DOHH2 (cell line): ENCODE measurements around the gene PGP.
A peak's percentile ranks its signal among the peaks of the same experiment; 100 is the strongest.

Source experiments
- H3F3A ChIP-seq: fragments of 200-600 bp; sonication (generic), shearing (Covaris generic); 2 replicates; pipeline ENCODE4 v1.6.0; 2016; ENCODE audit warnings: antibody characterized with exemption, mild to moderate bottlenecking; ENCODE audit not compliant: control insufficient read depth, insufficient read depth
- H3K27ac ChIP-seq: fragments of 200-600 bp; sonication (generic); 2 replicates; pipeline ENCODE4 v1.5.1; 2014; ENCODE audit warnings: low read depth, mild to moderate bottlenecking, low read length, moderate library complexity
- H3K27me3 ChIP-seq: fragments of 200-600 bp; sonication (generic); 2 replicates; pipeline ENCODE4 v1.6.1; 2014; ENCODE audit warnings: mild to moderate bottlenecking, low read length, mixed read lengths; ENCODE audit not compliant: control insufficient read depth
- H3K36me3 ChIP-seq: fragments of 200-600 bp; sonication (generic); 2 replicates; pipeline ENCODE4 v1.6.1; 2014; ENCODE audit warnings: mild to moderate bottlenecking, low read length, moderate library complexity, mixed read lengths; ENCODE audit not compliant: control insufficient read depth
- H3K4me1 ChIP-seq: fragments of 200-600 bp; sonication (generic); 2 replicates; pipeline ENCODE4 v1.6.1; 2014; ENCODE audit warnings: mild to moderate bottlenecking, low read length, mixed read lengths; ENCODE audit not compliant: control insufficient read depth
- H3K4me2 ChIP-seq: fragments of 200-600 bp; sonication (generic); 2 replicates; pipeline ENCODE4 v1.6.0; 2014; ENCODE audit warnings: mild to moderate bottlenecking, low read length, moderate library complexity
- H3K4me3 ChIP-seq: fragments of 200-600 bp; sonication (generic); 2 replicates; pipeline ENCODE4 v1.5.1; 2014; ENCODE audit warnings: mild to moderate bottlenecking, low read length, mixed read lengths
- H3K79me2 ChIP-seq: fragments of 200-600 bp; sonication (generic); 2 replicates; pipeline ENCODE4 v1.6.1; 2014; ENCODE audit warnings: mild to moderate bottlenecking, low read length, mixed read lengths; ENCODE audit not compliant: control insufficient read depth
- H3K9me2 ChIP-seq: fragments of 200-600 bp; sonication (generic); replicated peaks from 2 replicates; pipeline ENCODE4 v1.6.1; 2014; ENCODE audit warnings: mild to moderate bottlenecking, low read length, mixed read lengths; ENCODE audit not compliant: control insufficient read depth
- H3K9me3 ChIP-seq: fragments of 200-600 bp; sonication (generic); 2 replicates; pipeline ENCODE4 v1.6.1; 2014; ENCODE audit warnings: antibody characterized with exemption, low read length, mixed read lengths; ENCODE audit not compliant: control insufficient read depth, insufficient read depth
- H4K20me1 ChIP-seq: fragments of 200-600 bp; sonication (generic); 2 replicates; pipeline ENCODE4 v1.6.0; 2014; ENCODE audit warnings: low read depth, mild to moderate bottlenecking, antibody characterized with exemption, low read length, moderate library complexity; ENCODE audit not compliant: control insufficient read depth, insufficient read depth
- CTCF ChIP-seq: fragments of 200-600 bp; sonication (generic); IDR thresholded peaks from one replicate; pipeline ENCODE4 v1.5.1; 2014; ENCODE audit warnings: antibody characterized with exemption, mild to moderate bottlenecking, low read depth, low read length; ENCODE audit not compliant: poor library complexity, severe bottlenecking
- EZH2phosphoT487 ChIP-seq: fragments of 200-600 bp; sonication (generic); IDR thresholded peaks from 2 replicates; pipeline ENCODE4 v1.6.1; 2017; ENCODE audit warnings: borderline replicate concordance, mild to moderate bottlenecking, antibody characterized with exemption, low read length, moderate library complexity, mixed read lengths

PGP gene

GRCh38 chr16:2213817-2214718, 572 bp downstream of the PGP start:
- Histone ChIP-seq H3K79me2 (peaks cover 47% of the 10 kb centered on the region), H3K27ac (peak overlapping the region; percentile 18; the same call in 1 of the 2 replicates), H3F3A (peaks cover 7% of the 10 kb centered on the region; the same call in 1 of the 2 replicates), H3K9me3 (no peaks in the 10 kb centered on the region), H3K27me3 (no peaks in the 10 kb centered on the region), H3K4me2 (peak overlapping the region; percentile 90), H3K9me2 (no peaks in the 10 kb centered on the region), H3K4me3 (peak overlapping the region; percentile 78), H3K4me1 (peaks cover 26% of the 10 kb centered on the region), H4K20me1 (peaks cover 9% of the 10 kb centered on the region), H3K36me3 (peaks cover 42% of the 10 kb centered on the region)
- TF ChIP-seq EZH2phosphoT487, result no peak
- no peak for TF ChIP-seq CTCF

DNA sequence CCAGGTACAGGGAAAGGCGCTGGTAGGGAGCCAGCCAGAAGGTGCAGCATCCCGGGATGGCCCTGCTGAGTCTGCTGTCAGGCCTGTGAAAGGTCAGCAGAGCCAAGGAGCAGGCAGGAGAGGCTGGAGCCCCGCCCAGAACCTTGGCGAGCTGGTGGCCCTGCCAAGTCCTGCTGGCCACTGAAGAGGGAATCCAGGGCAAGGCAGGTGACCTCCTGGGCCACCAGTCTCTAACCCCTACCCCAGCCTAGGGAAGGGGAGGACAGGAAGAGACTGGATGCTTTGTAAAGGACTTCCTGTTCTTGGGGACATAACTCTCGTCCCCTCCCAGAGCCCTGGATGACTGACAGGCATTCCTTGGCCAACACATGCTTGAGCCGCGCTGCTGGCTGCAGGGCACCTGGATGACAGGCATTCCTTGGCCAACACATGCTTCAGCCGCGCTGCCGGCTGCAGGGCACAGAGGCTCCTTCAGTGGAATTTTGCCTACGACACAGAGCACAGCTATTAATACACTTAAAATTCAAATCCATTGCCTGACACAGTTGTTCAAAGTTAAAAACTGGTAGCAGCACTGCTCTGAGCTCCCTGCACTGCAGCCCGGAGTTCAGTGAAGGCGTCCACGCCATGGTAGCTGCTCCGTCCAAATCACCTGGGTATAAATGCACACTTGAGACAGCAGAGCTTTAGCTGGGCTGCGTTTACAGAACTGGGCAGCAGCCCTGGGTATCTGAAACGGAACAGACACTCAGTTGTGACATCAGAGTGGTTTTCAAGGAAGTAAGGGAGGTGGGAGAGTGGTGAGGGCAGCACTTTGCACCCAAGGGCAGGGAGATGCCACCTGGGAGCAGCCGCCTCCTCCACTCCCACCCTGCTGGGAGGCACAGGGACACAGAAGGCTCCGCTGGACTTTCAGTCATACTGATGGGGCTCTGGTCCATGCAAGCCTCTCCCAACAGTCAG, 2.0 kb downstream of the PGP start:
- Histone ChIP-seq H4K20me1 (peaks cover 9% of the 10 kb centered on the region), H3K79me2 (peaks cover 50% of the 10 kb centered on the region), H3K9me2 (no peaks in the 10 kb centered on the region), H3K27me3 (no peaks in the 10 kb centered on the region), H3K4me3 (peak overlapping the region; percentile 78), H3K9me3 (no peaks in the 10 kb centered on the region), H3K36me3 (peaks cover 56% of the 10 kb centered on the region), H3K4me1 (peaks cover 26% of the 10 kb centered on the region), H3F3A (peaks cover 7% of the 10 kb centered on the region; the same call in 1 of the 2 replicates), H3K4me2 (peak overlapping the region; percentile 90), H3K27ac (peak overlapping the region; percentile 34; the same call in 1 of the 2 replicates)
- TF ChIP-seq CTCF (no peak), EZH2phosphoT487 (no peak)

- H3K79me2 ChIP-seq, result peaks cover 57% of the 10 kb centered on the region
- peak overlapping the region; percentile 90 for H3K4me2 ChIP-seq
- no peaks in the 10 kb centered on the region for H3K9me2 ChIP-seq
- TF ChIP-seq EZH2phosphoT487, result no peak
- no peak for TF ChIP-seq CTCF
- no peak overlapping the region for H3K27ac ChIP-seq
- H3K36me3 ChIP-seq, result peaks cover 63% of the 10 kb centered on the region
- no peaks in the 10 kb centered on the region for H3K27me3 ChIP-seq
- H3K4me3 ChIP-seq, result peak overlapping the region; percentile 78; the same call in 1 of the 2 replicates
- H3K9me3 ChIP-seq, result no peaks in the 10 kb centered on the region
- peaks cover 9% of the 10 kb centered on the region for H4K20me1 ChIP-seq
- H3K4me1 ChIP-seq, result peaks cover 26% of the 10 kb centered on the region
- H3F3A ChIP-seq, result peaks cover 7% of the 10 kb centered on the region; the same call in 1 of the 2 replicates
These were observed 2.7 kb downstream of the PGP start for GRCh38 chr16:2211923-2212347.
